GM19468 (cell line): ENCODE measurements around the gene ARHGAP12.

Experiments used
- ATAC-seq: cut with Tn5 transposase; IDR thresholded peaks from one replicate; pipeline ENCODE4 v1.9.1; 2021; ENCODE audit warnings: mild to moderate bottlenecking, moderate library complexity, moderate number of reproducible peaks; ENCODE audit not compliant: unreplicated experiment; ENCODE audit errors: extremely low read depth

Gene ARHGAP12

DNA sequence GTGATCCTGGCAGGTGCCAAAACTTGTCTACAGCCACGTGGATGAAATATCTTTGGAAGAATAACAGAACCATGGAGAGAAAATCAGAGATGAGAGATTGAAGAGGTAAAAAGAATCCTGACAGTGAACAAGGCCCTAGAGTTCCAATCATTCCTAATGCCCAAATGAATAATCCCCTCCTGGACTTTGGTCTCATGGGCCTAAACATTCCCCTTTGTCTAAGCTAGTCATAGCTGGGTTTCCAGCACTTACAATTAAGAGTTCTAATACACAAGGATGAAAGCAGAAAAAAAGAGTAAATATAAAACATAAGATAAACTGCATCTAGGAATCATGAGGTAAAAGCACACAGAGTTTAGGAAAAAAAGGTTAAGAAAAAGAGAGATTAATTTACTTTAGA is 40.2 kb downstream of the ARHGAP12 start:
- ATAC-seq: no peak

- ATAC-seq: no peak
These were observed 40.8 kb downstream of the ARHGAP12 start for GRCh38 chr10:31887850-31888249.

DNA sequence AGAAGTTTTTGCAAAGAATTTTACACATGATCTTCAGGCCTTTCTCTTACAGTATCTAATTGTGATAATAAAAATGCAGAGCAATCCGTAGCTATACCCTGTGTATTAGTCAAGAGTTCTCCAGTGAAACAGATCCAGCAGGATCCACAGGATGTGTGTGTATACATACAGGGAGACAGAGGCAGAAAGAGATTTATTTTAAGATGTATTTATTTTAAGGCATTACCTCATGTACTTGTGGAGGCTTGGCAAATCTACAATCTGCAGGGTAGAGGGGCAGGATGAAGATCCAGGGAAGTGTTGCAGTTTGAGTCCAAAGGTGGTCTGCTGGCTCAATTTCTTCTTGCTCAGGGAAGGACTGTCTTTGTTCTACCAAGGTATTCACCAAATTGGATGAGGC is 41.7 kb downstream of the ARHGAP12 start:
- ATAC-seq: no peak

DNA sequence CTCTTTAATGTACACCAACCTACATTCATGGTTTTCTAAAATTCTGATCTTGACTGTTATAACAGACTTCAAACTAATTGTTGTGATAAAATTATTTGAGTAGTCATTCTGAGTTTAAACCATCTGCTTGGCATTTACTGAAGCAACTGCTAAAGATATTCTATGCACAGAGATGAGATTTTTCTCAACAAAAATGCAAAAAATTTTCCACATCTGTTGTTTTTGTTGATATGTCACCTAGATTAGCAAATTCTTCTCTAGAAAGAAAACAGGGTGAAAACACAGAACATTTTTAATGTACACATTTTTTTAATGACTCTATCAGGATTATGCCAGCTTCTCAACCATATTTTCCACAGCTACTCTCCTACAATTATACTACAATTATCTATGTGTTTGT is 42.7 kb downstream of the ARHGAP12 start:
- ATAC-seq: no peak

GRCh38 chr10:31884386-31884785 is 44.2 kb downstream of the ARHGAP12 start:
- no peak for ATAC-seq

GRCh38 chr10:31883397-31883796 is 45.2 kb downstream of the ARHGAP12 start:
- no peak for ATAC-seq

DNA sequence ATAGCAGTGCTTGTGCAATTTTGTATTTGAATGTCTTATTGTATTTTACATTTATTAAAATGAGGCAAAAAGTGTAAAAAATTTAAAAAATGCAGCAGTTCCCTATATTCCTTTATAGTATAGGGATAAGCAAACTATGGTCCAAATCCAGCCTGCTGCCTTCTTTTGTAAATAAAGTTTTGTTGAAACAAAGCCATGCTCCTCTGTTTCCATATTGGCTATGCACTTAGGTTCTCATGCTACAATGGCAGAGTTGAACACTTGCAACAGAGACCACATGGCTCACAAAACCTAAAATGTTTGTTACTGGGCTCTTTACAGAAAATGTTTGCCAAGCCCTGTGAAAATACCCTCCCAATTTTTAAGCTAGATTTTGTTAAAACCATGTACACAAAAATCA is 50.1 kb downstream of the ARHGAP12 start:
- ATAC-seq: no peak

DNA sequence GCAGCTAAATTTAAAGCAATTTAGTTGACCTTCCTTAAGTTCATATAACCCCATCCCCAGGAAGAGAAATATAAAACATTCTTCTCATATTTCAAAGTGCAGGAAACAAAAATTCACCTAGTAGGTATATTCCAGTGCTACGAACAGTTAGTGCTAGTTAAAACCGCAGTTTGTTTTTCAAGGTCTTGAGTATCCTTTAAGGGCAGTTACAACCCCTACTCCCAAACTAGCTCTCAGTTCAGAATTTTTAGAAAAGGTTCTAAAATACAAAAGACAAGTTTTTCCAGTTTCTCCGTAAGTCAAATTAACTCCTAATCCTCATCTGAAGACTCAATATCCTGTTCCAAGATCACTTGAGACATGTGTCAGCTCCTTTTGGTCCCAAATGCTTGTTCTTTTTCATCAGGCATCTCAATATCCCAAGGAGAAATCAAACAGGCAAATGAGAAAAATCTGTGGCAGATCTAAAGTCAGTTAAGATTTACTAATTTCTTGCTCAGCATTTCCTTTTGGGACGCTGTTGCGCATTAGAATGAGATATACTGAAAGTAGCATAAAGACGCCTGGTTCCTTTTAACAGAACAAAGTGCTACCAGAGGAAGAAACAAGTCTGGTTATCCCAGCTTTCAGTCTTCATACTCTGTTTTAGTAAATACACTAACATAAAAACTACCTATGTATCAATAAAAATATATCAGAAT is 51.8 kb downstream of the ARHGAP12 start:
- no peak for ATAC-seq

DNA sequence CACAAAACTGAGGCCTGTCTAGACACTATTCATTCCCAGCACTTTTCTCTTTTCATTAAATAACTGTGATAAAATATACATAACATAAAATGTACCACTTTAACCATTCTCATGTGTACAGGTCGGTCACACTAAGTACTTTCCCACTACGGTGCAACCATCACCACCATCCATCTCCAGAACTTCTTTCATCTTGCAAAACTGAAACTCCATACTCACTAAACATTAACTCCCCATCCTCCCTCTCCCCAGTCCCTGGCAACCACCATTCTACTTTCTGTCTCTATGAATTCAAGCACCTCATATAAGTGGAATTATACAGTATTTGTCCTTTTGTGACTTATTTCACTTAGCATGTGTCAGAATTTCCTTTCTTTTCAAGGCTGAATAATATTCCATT is 53.0 kb downstream of the ARHGAP12 start:
- ATAC-seq: peak; percentile 30

- ATAC-seq: no peak
These were observed 54.9 kb downstream of the ARHGAP12 start for GRCh38 chr10:31873724-31874123.

DNA sequence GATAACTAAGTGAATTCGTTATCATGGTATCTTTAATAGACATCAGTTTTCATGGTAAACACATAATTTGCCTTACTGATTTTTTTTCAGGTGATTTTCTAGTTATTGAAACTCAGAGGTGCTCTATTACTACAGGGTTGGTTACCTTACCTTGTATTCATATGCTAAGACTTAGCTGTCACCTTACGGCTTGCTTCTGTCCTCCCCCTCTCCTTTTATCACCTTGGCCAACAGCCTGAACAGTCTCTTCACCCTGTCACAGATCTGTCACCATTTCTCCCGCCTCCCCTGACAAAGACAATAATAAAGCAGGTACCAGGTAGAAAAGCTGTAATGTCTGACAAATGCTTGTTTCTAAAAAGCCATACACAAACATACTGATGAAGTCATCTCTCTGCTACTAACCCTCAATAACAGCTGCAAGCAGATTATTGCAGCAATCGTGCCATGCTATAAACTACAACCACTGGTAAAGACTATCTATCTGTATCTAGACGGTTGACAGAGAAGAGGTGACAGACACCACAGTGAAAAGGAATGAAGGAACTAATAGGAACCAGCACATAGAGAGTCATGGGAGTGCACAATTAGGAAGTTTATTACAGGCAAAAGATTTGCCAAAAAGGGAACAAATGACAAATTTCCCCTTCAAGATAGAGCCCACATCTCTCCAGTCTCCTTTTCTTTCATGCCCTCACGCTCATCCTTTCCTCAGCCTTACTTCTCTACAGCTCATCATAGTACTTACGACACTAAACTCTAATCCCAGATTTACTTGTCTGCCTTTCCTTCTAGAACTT is 57.2 kb downstream of the ARHGAP12 start:
- no peak for ATAC-seq

GRCh38 chr10:31867646-31868045 is 61.0 kb downstream of the ARHGAP12 start:
- no peak for ATAC-seq

DNA sequence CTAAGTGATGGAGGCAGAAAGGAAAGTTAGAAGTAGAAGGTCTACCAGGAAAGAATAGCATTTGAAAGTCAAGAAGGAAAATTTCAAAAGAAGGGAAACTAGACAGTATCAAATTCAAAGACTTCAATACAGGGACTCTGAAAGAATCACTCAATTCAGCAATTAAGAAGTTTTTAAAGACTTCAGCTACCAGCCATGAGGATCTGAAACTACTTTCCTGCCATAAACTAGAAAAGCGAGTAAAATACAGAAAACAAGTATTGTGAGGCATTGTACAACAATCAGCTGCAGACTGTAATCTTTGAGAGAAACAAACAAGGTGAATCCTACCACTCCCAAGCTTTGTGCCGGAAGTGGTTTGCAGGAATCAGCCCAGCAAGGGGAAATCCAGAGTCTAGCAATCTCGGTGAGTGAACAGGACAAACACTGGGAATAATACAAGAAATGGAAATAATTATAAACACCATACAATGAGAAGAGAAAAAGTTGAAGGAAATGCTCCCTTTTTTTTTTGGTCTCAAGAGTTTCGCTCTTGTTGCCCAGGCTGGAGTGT is 62.4 kb downstream of the ARHGAP12 start:
- ATAC-seq: no peak

DNA sequence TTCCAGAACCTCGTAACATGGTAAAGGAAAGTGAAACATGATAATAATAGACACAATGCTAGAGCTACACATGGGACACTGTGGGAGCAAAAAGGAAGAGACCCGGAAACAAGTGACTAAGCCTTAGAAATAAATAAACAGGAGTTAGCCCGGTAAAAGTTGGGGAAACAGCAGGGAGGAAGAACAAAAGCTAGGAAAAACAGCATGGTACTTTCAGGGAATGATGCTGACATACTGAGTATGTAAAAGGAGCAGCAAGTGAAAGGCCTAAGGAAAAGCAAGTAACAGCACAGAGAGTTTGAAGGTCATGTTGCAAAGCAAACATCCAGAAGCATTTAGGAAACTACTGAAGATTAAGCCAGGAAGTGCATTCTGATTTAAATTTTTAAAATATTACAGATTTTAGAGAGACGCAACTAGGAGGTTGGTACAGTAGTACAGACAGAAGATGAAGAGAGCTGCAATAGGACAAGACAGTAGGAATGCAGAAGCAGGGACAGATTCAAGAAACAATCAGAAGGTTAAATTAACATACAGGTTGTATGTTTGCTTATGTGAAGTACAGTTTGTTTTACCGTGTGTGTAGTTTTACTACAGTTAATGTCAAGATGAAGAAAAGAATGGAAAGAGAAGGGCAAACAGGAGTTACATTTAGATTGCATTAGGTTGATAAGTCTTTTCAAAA is 63.7 kb downstream of the ARHGAP12 start:
- ATAC-seq: no peak

GRCh38 chr10:31855033-31855432 is 73.6 kb downstream of the ARHGAP12 start:
- ATAC-seq: no peak

GRCh38 chr10:31853629-31854028 is 75.0 kb downstream of the ARHGAP12 start:
- no peak for ATAC-seq

DNA sequence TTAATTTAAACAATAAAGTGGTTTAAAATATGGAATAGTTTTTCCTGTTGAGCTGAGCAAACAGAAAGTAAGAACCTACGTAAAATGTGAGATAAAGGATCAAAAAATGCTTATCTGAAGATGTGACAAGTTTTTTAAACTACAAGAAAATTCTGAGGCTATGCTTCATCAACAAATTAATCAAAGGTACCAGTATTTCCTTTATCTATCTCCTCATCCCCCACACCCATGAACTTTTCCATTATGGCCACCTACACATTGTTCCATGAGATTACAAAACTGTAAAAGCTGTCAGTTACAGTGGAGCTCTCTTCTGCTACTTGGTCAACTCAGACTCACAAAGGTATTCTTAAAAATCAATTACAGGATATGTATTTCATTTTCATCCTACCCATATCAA is 77.4 kb downstream of the ARHGAP12 start:
- ATAC-seq: no peak

DNA sequence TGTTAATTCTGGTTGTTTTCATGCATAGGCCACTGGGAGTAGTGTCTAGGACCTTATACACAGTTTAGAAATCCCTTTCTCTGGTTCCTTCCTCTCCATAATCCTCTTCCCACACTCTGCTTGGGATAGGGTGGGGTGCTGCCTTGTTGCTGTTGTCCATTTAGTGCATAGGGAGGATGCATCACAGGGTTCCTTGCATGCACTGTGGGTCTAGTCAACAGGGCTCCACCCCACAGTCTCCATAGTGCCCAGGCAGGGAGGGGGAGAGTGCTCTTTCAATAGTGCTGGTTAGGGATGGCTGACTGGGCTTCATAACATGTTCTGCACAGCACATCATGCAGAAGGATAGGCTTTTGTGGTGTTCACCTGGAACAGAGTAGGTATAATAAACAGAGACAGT is 81.1 kb downstream of the ARHGAP12 start:
- ATAC-seq: no peak

GRCh38 chr10:31838709-31839108 is 89.9 kb downstream of the ARHGAP12 start:
- no peak for ATAC-seq

DNA sequence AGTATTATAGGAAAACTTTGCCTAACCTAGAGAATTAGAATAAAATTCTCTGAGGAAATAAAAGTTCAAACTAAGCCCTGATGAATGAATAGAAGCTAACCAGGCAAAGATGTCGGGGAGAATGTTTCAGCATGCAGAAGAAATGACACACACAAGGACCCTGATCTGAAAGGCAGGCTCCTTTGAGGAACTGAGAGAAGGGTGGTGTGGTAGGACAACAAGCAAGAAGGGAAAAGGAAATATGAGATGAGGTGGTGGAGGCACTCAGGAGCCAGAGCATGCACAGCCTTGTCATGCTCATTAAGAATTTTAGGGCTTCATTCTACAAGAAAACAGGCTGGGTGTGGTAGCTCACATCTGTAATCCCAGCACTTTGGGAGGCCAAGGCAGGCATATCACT is 90.6 kb downstream of the ARHGAP12 start:
- no peak for ATAC-seq
